Measurements from ENCODE around the gene PIK3CB.
"Not testable (repeated sequence)": the region's sequence is repeated elsewhere in the genome, so short reads cannot be mapped to it uniquely, and the experiment has no call there.

Gene PIK3CB

DNA sequence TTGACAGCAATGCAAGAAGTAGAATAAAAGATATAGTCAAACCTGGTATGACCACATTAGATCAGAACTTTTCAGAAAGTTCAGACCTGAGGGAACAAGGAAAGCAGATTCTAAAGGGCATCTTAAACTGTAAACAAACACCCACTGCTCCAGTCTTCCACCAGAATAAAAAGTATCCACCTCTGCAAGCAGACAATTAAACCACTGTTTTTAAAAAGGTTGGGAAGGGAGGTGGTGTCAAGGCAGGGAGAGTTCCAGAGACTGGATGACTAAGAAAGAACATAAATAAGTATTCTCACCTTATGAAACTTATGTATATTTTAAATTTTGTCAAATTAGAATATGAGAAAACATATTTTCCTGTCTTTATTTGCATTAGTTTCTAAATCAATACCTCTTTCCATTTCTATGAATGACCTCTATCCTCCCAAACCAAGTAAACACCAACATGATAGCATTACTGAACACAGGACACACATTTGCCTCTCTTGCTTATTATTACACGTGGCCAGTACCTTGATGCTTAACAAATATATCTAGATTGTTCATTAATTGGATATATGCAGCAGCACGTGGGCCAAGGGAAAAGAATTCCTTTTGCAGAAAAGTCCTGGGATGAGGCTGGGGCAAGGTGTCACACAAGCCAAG lies 31.6 kb downstream of the PIK3CB start:
- TF ChIP-seq, protein P1, sequence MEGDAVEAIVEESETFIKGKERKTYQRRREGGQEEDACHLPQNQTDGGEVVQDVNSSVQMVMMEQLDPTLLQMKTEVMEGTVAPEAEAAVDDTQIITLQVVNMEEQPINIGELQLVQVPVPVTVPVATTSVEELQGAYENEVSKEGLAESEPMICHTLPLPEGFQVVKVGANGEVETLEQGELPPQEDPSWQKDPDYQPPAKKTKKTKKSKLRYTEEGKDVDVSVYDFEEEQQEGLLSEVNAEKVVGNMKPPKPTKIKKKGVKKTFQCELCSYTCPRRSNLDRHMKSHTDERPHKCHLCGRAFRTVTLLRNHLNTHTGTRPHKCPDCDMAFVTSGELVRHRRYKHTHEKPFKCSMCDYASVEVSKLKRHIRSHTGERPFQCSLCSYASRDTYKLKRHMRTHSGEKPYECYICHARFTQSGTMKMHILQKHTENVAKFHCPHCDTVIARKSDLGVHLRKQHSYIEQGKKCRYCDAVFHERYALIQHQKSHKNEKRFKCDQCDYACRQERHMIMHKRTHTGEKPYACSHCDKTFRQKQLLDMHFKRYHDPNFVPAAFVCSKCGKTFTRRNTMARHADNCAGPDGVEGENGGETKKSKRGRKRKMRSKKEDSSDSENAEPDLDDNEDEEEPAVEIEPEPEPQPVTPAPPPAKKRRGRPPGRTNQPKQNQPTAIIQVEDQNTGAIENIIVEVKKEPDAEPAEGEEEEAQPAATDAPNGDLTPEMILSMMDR (IDR thresholded peaks at IDR 0.05; ENCODE audit: borderline replicate concordance, control extremely low read depth, extremely low read depth, insufficient read depth, missing control alignments): no peak
- no peak for DNase-seq (ENCODE audit: low spot score)
- in situ Hi-C loops (cut with MboI; ENCODE audit: low sequenced_read_pairs, unreplicated experiment): no loop called here

DNA sequence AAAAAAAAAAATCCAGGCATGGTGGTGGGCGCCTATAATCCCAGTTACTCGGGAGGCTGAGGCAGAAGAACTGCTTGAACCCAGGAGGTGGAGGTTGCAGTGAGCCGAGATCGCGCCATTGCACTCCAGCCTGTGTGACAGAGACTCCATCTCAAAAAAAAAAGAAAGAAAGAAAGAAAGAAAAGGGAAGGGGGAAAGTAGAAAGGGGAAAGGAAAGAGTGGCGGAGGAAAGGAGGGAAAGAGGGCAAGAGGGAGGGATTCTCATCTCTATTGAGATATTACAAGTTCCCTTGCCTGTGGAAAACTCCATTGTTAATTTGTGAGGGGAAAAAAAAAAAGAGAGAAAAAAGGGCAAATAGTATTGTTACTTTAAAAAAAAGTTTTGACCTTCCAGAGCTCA lies 32.5 kb downstream of the PIK3CB start:
- in situ Hi-C loops (cut with MboI; ENCODE audit: low sequenced_read_pairs, unreplicated experiment); DNase-seq (ENCODE audit: low spot score): not testable (repeated sequence)

DNA sequence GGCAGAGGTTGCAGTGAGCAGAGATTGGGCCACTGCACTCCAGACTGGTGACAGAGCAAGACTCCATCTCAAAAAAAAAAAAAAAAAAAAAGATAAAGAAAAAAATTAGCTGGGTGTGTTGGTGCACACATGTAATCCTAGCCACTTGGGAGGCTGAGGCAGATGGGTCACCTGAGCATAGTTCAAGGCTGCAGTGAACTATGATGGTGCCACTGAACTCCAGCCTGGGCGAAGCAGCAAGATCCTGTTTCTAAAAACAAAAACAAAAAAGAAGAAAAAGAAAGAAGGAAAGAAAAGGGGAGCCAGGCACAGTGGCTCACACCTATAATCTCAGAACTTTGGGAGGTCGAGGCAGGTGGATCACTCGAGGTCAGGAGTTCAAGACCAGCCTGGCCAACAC lies 32.9 kb downstream of the PIK3CB start:
- in situ Hi-C loops (cut with MboI; ENCODE audit: low sequenced_read_pairs, unreplicated experiment): no loop called here
- DNase-seq (ENCODE audit: low spot score): no peak
- TF ChIP-seq, protein P1 (IDR thresholded peaks at IDR 0.05; ENCODE audit: borderline replicate concordance, control extremely low read depth, extremely low read depth, insufficient read depth, missing control alignments): no peak

DNA sequence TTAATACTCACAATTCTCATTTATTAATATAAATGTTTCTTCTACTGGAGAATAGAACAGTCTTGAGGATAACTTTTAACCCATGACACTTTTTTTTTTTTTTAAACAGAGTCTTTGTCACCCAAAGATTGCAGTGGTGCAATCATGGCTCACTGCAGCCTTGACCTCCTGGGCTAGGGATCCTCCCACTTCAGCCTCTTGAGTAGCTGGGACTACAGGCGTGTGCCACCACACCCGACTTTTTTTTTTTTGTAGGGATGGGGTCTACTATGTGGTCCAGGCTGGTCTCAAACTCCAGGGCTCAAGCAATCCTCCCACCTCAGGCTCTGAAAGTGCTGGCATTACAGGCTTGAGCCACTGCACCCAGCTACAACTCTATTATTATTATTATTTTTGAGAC lies 34.5 kb downstream of the PIK3CB start:
- TF ChIP-seq, protein P1 (IDR thresholded peaks at IDR 0.05; ENCODE audit: borderline replicate concordance, control extremely low read depth, extremely low read depth, insufficient read depth, missing control alignments): no peak
- in situ Hi-C loops (cut with MboI; ENCODE audit: low sequenced_read_pairs, unreplicated experiment): no loop called here
- no peak for DNase-seq (ENCODE audit: low spot score)

DNA sequence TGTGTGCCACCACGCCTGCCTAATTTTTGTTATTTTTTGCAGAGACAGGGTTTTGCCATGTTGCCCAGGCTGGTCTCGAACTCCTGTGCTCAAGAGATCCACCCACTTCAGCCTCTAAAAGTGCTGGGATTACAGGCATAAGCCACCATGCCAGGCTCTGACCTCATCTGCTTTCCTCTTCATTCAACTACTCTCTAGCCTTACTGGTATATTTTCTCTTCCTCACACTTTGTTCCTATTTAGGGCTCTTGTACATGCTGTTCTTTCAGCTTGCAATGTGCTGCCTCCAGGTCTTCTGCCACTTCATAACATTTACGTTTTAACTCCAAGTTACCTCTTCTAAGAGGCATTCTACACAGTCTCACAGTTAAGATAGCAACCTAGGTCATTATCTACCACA lies 34.9 kb downstream of the PIK3CB start:
- TF ChIP-seq, protein P1 (IDR thresholded peaks at IDR 0.05; ENCODE audit: borderline replicate concordance, control extremely low read depth, extremely low read depth, insufficient read depth, missing control alignments): no peak
- DNase-seq (ENCODE audit: low spot score): no peak
- in situ Hi-C loops (cut with MboI; ENCODE audit: low sequenced_read_pairs, unreplicated experiment): no loop called here

DNA sequence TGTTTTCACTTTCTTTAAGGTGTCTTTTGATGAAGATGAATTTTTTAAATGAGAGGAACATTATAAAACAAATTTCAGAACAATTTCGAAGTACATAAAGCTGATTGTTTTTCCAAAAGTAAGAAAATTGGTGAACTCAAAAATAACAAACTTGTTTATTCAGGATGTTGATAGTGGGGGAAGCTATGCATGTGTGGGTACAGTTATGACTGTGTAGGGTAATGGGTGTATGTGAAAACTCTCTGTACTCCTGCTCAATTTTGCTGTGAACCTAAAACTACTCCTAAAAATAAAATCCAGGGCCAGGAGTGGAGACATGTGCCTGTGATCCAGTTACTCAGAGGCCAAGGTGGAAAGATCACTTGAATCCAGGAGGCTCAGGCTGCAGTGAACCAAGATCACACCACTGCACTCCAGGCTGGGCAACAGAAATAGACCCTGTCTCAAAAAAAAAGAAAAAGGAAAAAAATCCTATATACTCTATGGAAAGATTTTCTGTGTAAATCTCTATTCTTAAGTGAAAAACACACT lies 37.2 kb downstream of the PIK3CB start:
- DNase-seq (ENCODE audit: low spot score): no peak
- in situ Hi-C loops (cut with MboI; ENCODE audit: low sequenced_read_pairs, unreplicated experiment): no loop called here
- TF ChIP-seq, protein P1 (IDR thresholded peaks at IDR 0.05; ENCODE audit: borderline replicate concordance, control extremely low read depth, extremely low read depth, insufficient read depth, missing control alignments): no peak

DNA sequence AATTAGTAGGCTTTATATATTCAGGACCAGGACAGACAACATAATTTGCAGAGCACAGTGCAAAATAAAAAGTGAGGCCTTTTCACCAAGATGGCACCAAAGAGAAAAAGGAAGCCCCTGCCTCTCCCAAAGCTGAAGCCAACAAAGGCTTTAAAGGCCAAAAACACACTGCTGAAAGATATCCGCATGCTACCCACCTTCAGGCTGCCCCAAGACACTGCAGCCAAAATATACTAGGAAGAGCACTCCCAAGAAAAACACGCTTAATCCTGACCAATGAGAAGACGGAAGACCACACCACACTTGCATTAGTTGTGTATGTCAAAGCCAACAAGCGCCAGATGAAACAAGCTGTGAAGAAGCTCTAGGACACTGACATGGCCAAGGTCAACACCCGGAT lies 38.0 kb downstream of the PIK3CB start:
- TF ChIP-seq, protein P1 (IDR thresholded peaks at IDR 0.05; ENCODE audit: borderline replicate concordance, control extremely low read depth, extremely low read depth, insufficient read depth, missing control alignments): no peak
- DNase-seq (ENCODE audit: low spot score): no peak
- in situ Hi-C loops (cut with MboI; ENCODE audit: low sequenced_read_pairs, unreplicated experiment): no loop called here

Data from GM13976 (cell line).